ENCODE results near the gene SIK2.

Gene SIK2

DNA sequence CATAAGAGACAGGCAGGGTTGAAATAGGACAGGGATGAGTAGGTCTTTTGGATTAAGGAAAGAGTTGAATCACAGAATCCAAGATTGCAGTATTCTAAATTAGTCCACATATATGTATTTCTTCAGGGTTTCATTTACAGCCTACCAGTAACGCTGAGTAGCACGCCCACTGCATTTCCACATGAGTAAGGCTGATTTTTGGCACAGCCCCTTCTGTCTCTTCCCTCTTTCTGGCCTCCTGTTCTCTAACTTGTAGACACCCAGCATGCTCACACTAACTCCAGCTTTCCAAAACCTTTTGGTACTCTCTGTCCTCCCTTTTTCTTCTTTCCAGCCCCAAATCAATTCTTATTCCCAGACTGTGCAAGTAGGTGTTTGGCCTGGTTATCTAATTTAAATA lies 3.7 kb upstream of the SIK2 start:
- in situ Hi-C loops (cut with HindIII; ENCODE audit: low sequenced_read_pairs), result no loop called here
- TF ChIP-seq, protein P1, sequence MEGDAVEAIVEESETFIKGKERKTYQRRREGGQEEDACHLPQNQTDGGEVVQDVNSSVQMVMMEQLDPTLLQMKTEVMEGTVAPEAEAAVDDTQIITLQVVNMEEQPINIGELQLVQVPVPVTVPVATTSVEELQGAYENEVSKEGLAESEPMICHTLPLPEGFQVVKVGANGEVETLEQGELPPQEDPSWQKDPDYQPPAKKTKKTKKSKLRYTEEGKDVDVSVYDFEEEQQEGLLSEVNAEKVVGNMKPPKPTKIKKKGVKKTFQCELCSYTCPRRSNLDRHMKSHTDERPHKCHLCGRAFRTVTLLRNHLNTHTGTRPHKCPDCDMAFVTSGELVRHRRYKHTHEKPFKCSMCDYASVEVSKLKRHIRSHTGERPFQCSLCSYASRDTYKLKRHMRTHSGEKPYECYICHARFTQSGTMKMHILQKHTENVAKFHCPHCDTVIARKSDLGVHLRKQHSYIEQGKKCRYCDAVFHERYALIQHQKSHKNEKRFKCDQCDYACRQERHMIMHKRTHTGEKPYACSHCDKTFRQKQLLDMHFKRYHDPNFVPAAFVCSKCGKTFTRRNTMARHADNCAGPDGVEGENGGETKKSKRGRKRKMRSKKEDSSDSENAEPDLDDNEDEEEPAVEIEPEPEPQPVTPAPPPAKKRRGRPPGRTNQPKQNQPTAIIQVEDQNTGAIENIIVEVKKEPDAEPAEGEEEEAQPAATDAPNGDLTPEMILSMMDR (IDR thresholded peaks at IDR 0.05; ENCODE audit: low read depth, low read length, missing control alignments), result no peak
- no peak for DNase-seq (ENCODE audit: low read depth)
- H3K4me3 ChIP-seq (ENCODE audit: low read depth, low read length), result no peak overlapping the region

- H3K4me3 ChIP-seq (ENCODE audit: low read depth, low read length), result peak overlapping the region; percentile 21
- TF ChIP-seq, protein P1 (IDR thresholded peaks at IDR 0.05; ENCODE audit: low read depth, low read length, missing control alignments), result no peak
- DNase-seq (ENCODE audit: low read depth), result no peak
- in situ Hi-C loops (cut with HindIII; ENCODE audit: low sequenced_read_pairs), result no loop called here
Measured at GRCh38 chr11:111601636-111601978, 642 bp upstream of the SIK2 start.

- H3K4me3 ChIP-seq (ENCODE audit: low read depth, low read length), result peak overlapping the region; percentile 88
- DNase-seq (ENCODE audit: low read depth), result no peak
- TF ChIP-seq, protein P1 (IDR thresholded peaks at IDR 0.05; ENCODE audit: low read depth, low read length, missing control alignments), result no peak
- in situ Hi-C loops (cut with HindIII; ENCODE audit: low sequenced_read_pairs), result no loop called here
Measured at GRCh38 chr11:111602865-111603610, 789 bp downstream of the SIK2 start.

DNA sequence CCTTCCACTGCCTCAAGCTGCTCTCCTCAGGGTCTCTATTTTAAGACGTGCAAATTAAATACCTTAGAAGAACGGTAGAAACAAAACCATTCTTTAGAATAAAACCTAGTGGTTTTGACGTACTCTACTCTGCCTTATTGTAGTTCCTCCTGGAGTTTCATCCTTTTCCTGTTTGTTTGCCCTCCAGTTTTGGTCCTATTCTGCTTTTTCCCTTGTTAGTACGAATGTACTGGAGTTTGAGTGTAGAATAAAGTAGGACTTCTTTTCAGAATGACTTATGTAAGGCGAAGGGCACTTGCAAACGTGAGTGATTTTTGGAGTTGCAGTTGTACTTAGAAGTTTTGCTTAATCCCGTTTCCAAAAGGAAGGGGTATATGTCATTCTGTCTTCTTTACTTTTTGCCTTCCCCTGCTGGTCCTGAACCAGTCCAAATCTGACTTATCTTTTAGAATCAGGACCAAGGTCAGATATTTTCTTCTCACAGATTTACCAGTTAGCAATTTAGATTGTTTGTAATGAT lies 1.4 kb downstream of the SIK2 start:
- TF ChIP-seq, protein P1 (IDR thresholded peaks at IDR 0.05; ENCODE audit: low read depth, low read length, missing control alignments), result no peak
- DNase-seq (ENCODE audit: low read depth), result no peak
- peak overlapping the region; percentile 88 for H3K4me3 ChIP-seq (ENCODE audit: low read depth, low read length)
- in situ Hi-C loops (cut with HindIII; ENCODE audit: low sequenced_read_pairs), result no loop called here

DNA sequence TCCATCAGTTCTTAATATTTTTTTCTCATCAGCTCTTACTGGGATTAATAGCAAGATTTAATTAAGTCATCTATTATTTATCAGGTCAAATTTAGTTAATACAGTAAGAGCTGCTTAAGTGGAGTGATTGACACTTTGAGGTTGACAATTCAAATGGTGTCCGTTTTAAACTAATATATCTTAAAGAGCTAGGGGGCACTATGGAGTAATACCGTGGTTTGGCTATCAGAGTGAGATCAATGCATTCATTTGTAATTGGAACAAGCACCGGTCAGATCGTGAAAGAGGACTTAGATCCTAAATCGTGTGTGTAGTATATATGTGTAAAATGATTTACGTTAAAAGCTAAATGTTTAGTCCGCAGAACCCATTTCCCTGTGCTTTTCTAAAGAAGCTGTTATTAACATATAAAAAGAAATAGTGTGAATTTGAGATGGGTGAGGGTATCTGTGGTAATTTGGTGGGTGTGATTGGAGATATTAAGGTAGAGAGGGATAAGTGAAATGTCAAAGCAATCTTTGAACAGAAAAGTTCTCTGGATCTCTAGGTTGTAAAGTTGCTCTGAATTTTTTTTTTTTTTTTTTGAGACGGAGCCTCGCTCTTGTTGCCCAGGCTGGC lies 2.3 kb downstream of the SIK2 start:
- TF ChIP-seq, protein P1 (IDR thresholded peaks at IDR 0.05; ENCODE audit: low read depth, low read length, missing control alignments), result peak; percentile 61
- in situ Hi-C loops (cut with HindIII; ENCODE audit: low sequenced_read_pairs), result loop anchor here (5.0 kb wide), 1 partner anchor 93 kb away; no protein-coding TSS in a partner anchor
- DNase-seq (ENCODE audit: low read depth), result peak; percentile 42
- peak overlapping the region; percentile 88 for H3K4me3 ChIP-seq (ENCODE audit: low read depth, low read length)

GRCh38 chr11:111605681-111606080 lies 3.4 kb downstream of the SIK2 start:
- TF ChIP-seq, protein P1 (IDR thresholded peaks at IDR 0.05; ENCODE audit: low read depth, low read length, missing control alignments), result no peak
- no peak overlapping the region for H3K4me3 ChIP-seq (ENCODE audit: low read depth, low read length)
- in situ Hi-C loops (cut with HindIII; ENCODE audit: low sequenced_read_pairs), result loop anchor here (5.0 kb wide), 1 partner anchor 92 kb away; no protein-coding TSS in a partner anchor
- no peak for DNase-seq (ENCODE audit: low read depth)

Data from astrocyte of the cerebellum (primary cell).